Uterus (tissue), 2 donors: ENCODE results near the gene MGRN1.

Experiments
- POLR2A ChIP-seq, 2 donors: fragments of 450-650 bp; IDR thresholded peaks; one replicate each; pipeline ENCODE4 v1.6.1; 2016; ENCODE audit warnings: antibody characterized with exemption in 2 of 2, mild to moderate bottlenecking in 1 of 2, moderate library complexity in 1 of 2
- TF ChIP-seq, protein P1 (sequence below), 4 experiments: fragments of 200-600 bp in 2 of 4; fragments of 450-650 bp in 2 of 4; sonication (generic) in 2 of 4; IDR thresholded peaks; one replicate each; pipeline ENCODE4 v1.5.1; 2016 to 2019; ENCODE audit warnings: antibody characterized with exemption in 4 of 4, mild to moderate bottlenecking in 2 of 4, moderate library complexity in 1 of 4

DNA sequence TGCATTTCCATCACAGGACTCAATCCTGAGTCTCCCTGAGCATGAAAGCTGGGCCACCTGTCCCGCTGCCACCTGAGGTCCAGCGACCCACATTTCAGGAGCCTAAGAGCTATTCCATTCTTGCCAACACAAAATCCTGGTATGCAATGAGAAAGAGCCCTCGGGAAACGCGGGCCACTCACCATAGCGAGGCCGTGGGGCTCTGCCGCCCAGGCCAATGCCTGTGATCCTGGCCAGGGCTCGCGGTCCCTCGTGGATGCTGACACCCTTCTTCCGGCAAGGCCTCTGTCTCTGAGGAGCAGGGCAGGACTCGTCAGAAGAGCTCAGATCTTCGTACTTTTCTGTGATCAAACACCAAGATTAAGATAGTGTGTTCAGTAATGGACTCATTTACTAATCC, 80.3 kb downstream of the MGRN1 start:
- TF ChIP-seq, protein P1, sequence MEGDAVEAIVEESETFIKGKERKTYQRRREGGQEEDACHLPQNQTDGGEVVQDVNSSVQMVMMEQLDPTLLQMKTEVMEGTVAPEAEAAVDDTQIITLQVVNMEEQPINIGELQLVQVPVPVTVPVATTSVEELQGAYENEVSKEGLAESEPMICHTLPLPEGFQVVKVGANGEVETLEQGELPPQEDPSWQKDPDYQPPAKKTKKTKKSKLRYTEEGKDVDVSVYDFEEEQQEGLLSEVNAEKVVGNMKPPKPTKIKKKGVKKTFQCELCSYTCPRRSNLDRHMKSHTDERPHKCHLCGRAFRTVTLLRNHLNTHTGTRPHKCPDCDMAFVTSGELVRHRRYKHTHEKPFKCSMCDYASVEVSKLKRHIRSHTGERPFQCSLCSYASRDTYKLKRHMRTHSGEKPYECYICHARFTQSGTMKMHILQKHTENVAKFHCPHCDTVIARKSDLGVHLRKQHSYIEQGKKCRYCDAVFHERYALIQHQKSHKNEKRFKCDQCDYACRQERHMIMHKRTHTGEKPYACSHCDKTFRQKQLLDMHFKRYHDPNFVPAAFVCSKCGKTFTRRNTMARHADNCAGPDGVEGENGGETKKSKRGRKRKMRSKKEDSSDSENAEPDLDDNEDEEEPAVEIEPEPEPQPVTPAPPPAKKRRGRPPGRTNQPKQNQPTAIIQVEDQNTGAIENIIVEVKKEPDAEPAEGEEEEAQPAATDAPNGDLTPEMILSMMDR (IDR thresholded peaks at IDR 0.05), result no peak
- no peak for TF ChIP-seq POLR2A (IDR thresholded peaks at IDR 0.05)
